Stimulated activated CD4-positive, alpha-beta T cell treated with anti-CD3 and anti-CD28 coated beads, Interleukin-4, amount 100 ng/mL, for 24 hours (primary cell): ENCODE measurements around the gene THY1.

Experiments
- DNase-seq: peaks from one replicate; pipeline ENCODE4 v3.0.0-alpha.2; 2020

Gene THY1

GRCh38 chr11:119381181-119381988, 41.6 kb downstream of the THY1 start, which contains the start of gene USP2:
USP2 (minus strand) TSS chr11:119381690; CDS start chr11:119373480, 8,210 bp downstream.
- DNase-seq = peak; percentile 96

- DNase-seq = no peak
Measured at GRCh38 chr11:119380827-119381180, 42.2 kb downstream of the THY1 start.

GRCh38 chr11:119380160-119380826, 42.7 kb downstream of the THY1 start:
- no peak for DNase-seq

GRCh38 chr11:119378851-119379465, 44.0 kb downstream of the THY1 start:
- DNase-seq = no peak

- DNase-seq = no peak
Measured at GRCh38 chr11:119377961-119378667, 44.9 kb downstream of the THY1 start.

GRCh38 chr11:119377112-119377901, 45.7 kb downstream of the THY1 start:
- DNase-seq = no peak

- no peak for DNase-seq
Measured at GRCh38 chr11:119376197-119376847, 46.6 kb downstream of the THY1 start.

- no peak for DNase-seq
Measured at GRCh38 chr11:119375337-119376196, 47.4 kb downstream of the THY1 start.

GRCh38 chr11:119374632-119375336, 48.2 kb downstream of the THY1 start:
- no peak for DNase-seq

GRCh38 chr11:119373921-119374631, 48.9 kb downstream of the THY1 start:
- DNase-seq = peak; percentile 48

- no peak for DNase-seq
Measured at GRCh38 chr11:119373059-119373920, 49.7 kb downstream of the THY1 start.

GRCh38 chr11:119372260-119373058, 50.5 kb downstream of the THY1 start:
- DNase-seq = no peak

- no peak for DNase-seq
Measured at GRCh38 chr11:119371778-119372182, 51.2 kb downstream of the THY1 start.

- no peak for DNase-seq
Measured at GRCh38 chr11:119371067-119371601, 51.8 kb downstream of the THY1 start.

GRCh38 chr11:119370486-119371046, 52.4 kb downstream of the THY1 start:
- DNase-seq = no peak

GRCh38 chr11:119369132-119369925, 53.6 kb downstream of the THY1 start:
- DNase-seq = no peak
